Panc1 (cell line): Measurements from ENCODE around the gene FBLN2. TPM values are rescaled to one million over a fixed set of nuclear protein-coding genes. Genes with fewer than 3 reads are reported as not detected.
"Not testable (repeated sequence)": the region's sequence is repeated elsewhere in the genome, so short reads cannot be mapped to it uniquely, and the experiment has no call there.

Experiments used
- ATAC-seq: fragments of 200-7000 bp; cut with Tn5 transposase; 2 replicates; pipeline ENCODE4 v1.9.1; 2020; ENCODE audit warnings: mild to moderate bottlenecking, moderate library complexity
- BruUV-seq: library from RNA; stranded (reverse); fragments of 400-500 nt; replicated peaks from 2 replicates; lab custom pipeline; 2021; lab: Mats Ljungman, UMichigan
- CTCF ChIA-PET: fragments of 300-600 bp; sonication (Branson Sonifier 250); formaldehyde crosslinking; loops from one replicate; lab custom pipeline; 2022; ENCODE audit warnings: antibody characterized with exemption; lab: Charles Lee
- POLR2A ChIA-PET: fragments of 300-600 bp; sonication (Branson Sonifier 250); formaldehyde crosslinking; loops from one replicate; lab custom pipeline; 2022; ENCODE audit warnings: antibody characterized with exemption; lab: Charles Lee
- DNase-seq: peaks from one replicate; pipeline ENCODE4 v3.0.0-alpha.2; 2010; ENCODE audit warnings: low read depth, low spot score
- H3K27ac ChIP-seq: 2 replicates; pipeline ENCODE4 v1.5.1; 2011; ENCODE audit warnings: mild to moderate bottlenecking, low read length, inconsistent platforms
- H3K27me3 ChIP-seq: fragments of 200-500 bp; sonication (Bioruptor generic); 2 replicates; pipeline ENCODE4 v1.6.0; 2014; ENCODE audit warnings: low read length, inconsistent platforms; ENCODE audit not compliant: control insufficient read depth, insufficient read depth
- H3K36me3 ChIP-seq: fragments of 200-500 bp; sonication (Bioruptor generic); 2 replicates; pipeline ENCODE4 v1.5.1; 2014; ENCODE audit warnings: inconsistent platforms, mild to moderate bottlenecking, low read length, moderate library complexity; ENCODE audit not compliant: control insufficient read depth, insufficient read depth
- H3K4me1 ChIP-seq: 2 replicates; pipeline ENCODE4 v1.5.1; 2011; ENCODE audit warnings: inconsistent platforms, mild to moderate bottlenecking, low read length, moderate library complexity; ENCODE audit not compliant: control insufficient read depth, insufficient read depth
- H3K4me3 ChIP-seq, 2 experiments: 2 replicates each; pipeline ENCODE4 v1.5.1; 2011 to 2012; ENCODE audit warnings: low read depth in 2 of 2, low read length in 2 of 2, mild to moderate bottlenecking in 2 of 2, inconsistent platforms in 1 of 2, moderate library complexity in 1 of 2
- H3K9me3 ChIP-seq: fragments of 200-500 bp; sonication (Bioruptor generic); 2 replicates; pipeline ENCODE4 v1.5.1; 2014; ENCODE audit warnings: low read depth, mild to moderate bottlenecking, inconsistent platforms, low read length, moderate library complexity; ENCODE audit not compliant: control insufficient read depth, insufficient read depth
- CTCF ChIP-seq: fragments of 450-650 bp; IDR thresholded peaks from 2 replicates; pipeline ENCODE4 v1.5.1; 2017; ENCODE audit warnings: mild to moderate bottlenecking
- POLR2AphosphoS5 ChIP-seq: IDR thresholded peaks from 2 replicates; pipeline ENCODE4 v1.6.1; 2012; ENCODE audit warnings: mild to moderate bottlenecking, low read depth, low read length, moderate library complexity
- REST ChIP-seq, 2 experiments: IDR thresholded peaks; 2 replicates each; pipeline ENCODE4 v1.6.1; 2011 to 2012; ENCODE audit warnings: low read depth in 2 of 2, control low read depth in 1 of 2, low read length in 1 of 2, mild to moderate bottlenecking in 1 of 2, moderate library complexity in 1 of 2; ENCODE audit not compliant: insufficient read depth in 1 of 2
- SIN3A ChIP-seq: IDR thresholded peaks from 2 replicates; pipeline ENCODE4 v1.6.1; 2012; ENCODE audit warnings: low read depth, mild to moderate bottlenecking, low read length, moderate library complexity, borderline replicate concordance; ENCODE audit not compliant: insufficient read depth
- TCF7L2 ChIP-seq: IDR thresholded peaks from 2 replicates; pipeline ENCODE4 v1.6.1; 2011; ENCODE audit warnings: mild to moderate bottlenecking, low read depth, low read length, inconsistent platforms
- in situ Hi-C: cut with HindIII; loops from 2 replicates; pipeline ENCODE4 v1.10.0; 2016; ENCODE audit warnings: low sequenced_read_pairs, low pct_unique_long_range_greater_than_20kb
- intact Hi-C: fragments of 100-400 bp; cut with micrococcal nuclease; formaldehyde crosslinking; loops from one replicate; pipeline ENCODE4 v1.10.0; 2022; ENCODE audit not compliant: unreplicated experiment
- total RNA-seq: library from RNA; stranded (reverse); gene quantifications from one replicate; pipeline ENCODE4 v1.2.1, GENCODE V29; 2021; ENCODE audit not compliant: unreplicated experiment

Gene FBLN2
- total RNA-seq, 1 experiment from 2014 or later: 0.44 TPM

- Histone ChIP-seq H3K27me3 (no peaks in the 10 kb centered on the region), H3K9me3 (no peaks in the 10 kb centered on the region), H3K4me1 (no peaks in the 10 kb centered on the region), H3K36me3 (no peaks in the 10 kb centered on the region), H3K4me3 (no peak overlapping the region), H3K27ac (no peak overlapping the region)
- no peak for TF ChIP-seq SIN3A
- TF ChIP-seq CTCF: no peak
- no peak for TF ChIP-seq POLR2AphosphoS5
- no peak for TF ChIP-seq TCF7L2
- no peak for TF ChIP-seq REST (IDR thresholded peaks at IDR 0.05; ENCODE audit: insufficient read depth in 1 of 2, low read depth in 2 of 2, low read length in 1 of 2)
- no TSS peak for BruUV-seq
- DNase-seq (no peak), ATAC-seq (no peak)
- intact Hi-C loops: no loop called here
- in situ Hi-C loops: no loop called here
- POLR2A ChIA-PET: no interaction called here
- CTCF ChIA-PET: no interaction called here
Observed at GRCh38 chr3:13521309-13521708, 27.6 kb upstream of the FBLN2 start.

DNA sequence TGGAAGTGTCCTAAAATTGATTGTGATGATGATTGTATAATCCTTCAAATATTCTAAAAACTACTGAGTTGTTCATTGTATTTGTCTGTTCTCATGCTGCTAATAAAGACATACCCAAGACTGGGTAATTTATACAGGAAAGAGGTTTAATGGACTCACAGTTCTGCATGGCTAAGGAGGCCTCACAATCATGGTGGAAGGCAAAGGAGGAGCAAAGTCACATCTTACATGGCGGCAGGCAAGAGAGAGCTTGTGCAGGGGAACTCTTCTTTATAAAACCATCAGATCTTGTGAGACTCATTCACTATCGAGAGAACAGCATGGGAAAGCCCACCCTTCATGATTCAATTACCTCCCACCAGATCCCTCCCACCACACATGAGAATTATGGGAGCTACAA is 27.2 kb upstream of the FBLN2 start:
- H3K4me1 ChIP-seq, H3K4me3 ChIP-seq, ATAC-seq, H3K36me3 ChIP-seq, BruUV-seq, intact Hi-C loops, H3K27ac ChIP-seq, POLR2A ChIA-PET, DNase-seq, H3K27me3 ChIP-seq, CTCF ChIA-PET, H3K9me3 ChIP-seq, in situ Hi-C loops: not testable (repeated sequence)

GRCh38 chr3:13522236-13522635 is 26.7 kb upstream of the FBLN2 start:
- ATAC-seq: no peak
- Histone ChIP-seq H3K4me1 (no peaks in the 10 kb centered on the region), H3K27ac (no peak overlapping the region), H3K36me3 (no peaks in the 10 kb centered on the region), H3K4me3 (no peak overlapping the region), H3K9me3 (no peaks in the 10 kb centered on the region), H3K27me3 (no peaks in the 10 kb centered on the region)
- intact Hi-C loops: no loop called here
- ChIA-PET CTCF (no interaction called here), POLR2A (no interaction called here)
- no TSS peak for BruUV-seq
- in situ Hi-C loops: no loop called here
- no peak for TF ChIP-seq TCF7L2
- TF ChIP-seq CTCF: no peak
- no peak for TF ChIP-seq SIN3A
- no peak for TF ChIP-seq REST (IDR thresholded peaks at IDR 0.05; ENCODE audit: insufficient read depth in 1 of 2, low read depth in 2 of 2, low read length in 1 of 2)
- TF ChIP-seq POLR2AphosphoS5: no peak
- DNase-seq: no peak
